Measurements from ENCODE around the gene NXF1. TPM values are rescaled to one million over a fixed set of nuclear protein-coding genes. Genes with fewer than 3 reads are reported as not detected.

Gene NXF1
- total and polyA plus RNA-seq, 10 of the 15 experiments (the other 5 are each of a cell fraction or from before 2014, with no cell fraction given) = 20.7 to 84.9 (median 40.6) TPM

GRCh38 chr11:62774407-62774806 is 30.8 kb downstream of the NXF1 start:
- no TSS peak for BruUV-seq (replicated peaks)
- H3K27me3 ChIP-seq (replicated peaks in 1 of 2; ENCODE audit: control insufficient read depth in 2 of 2, insufficient read depth in 2 of 2, low read length in 1 of 2) = no peaks in the 10 kb centered on the region
- ChIA-PET SMC1A (ENCODE audit: uncharacterized antibody, unreplicated experiment) (interaction anchor here (1.2 to 4.8 kb wide), 4 partner anchors 10 to 107 kb away, joined by 3 to 22 read pairs (median 4); partner anchors contain the start of gene POLR2G), POLR2A (interaction anchor here (0.7 to 1.6 kb wide), 6 partner anchors 8 to 153 kb away, joined by 3 to 7 read pairs (median 4); partner anchors contain the start of gene B3GAT3), CTCF (interaction anchor here (1.0 to 9.6 kb wide), 3 partner anchors 12 to 89 kb away, joined by 4 to 85 read pairs (median 5); partner anchors contain the start of genes POLR2G and TMEM179B), RAD21 (ENCODE audit: unreplicated experiment) (interaction anchor here (0.7 to 0.9 kb wide), 2 partner anchors 17 to 93 kb away, joined by 3 to 4 read pairs; no protein-coding TSS in a partner anchor)
- TF ChIP-seq HSF1 (IDR thresholded peaks at IDR 0.05; ENCODE audit: low read depth, low read length) (no peak), ZSCAN29 (IDR thresholded peaks at IDR 0.05) (no peak), KLF5 (IDR thresholded peaks at IDR 0.05; ENCODE audit: partially characterized antibody) (no peak), ZNF24 (IDR thresholded peaks at IDR 0.05) (no peak), CBX3 (IDR thresholded peaks at IDR 0.05; ENCODE audit: borderline replicate concordance, low read depth) (no peak), JUNB (IDR thresholded peaks at IDR 0.05) (no peak), CTCF (IDR thresholded peaks at IDR 0.05 in 2 of 3, conservative IDR thresholded peaks at IDR 0.05 in 1 of 3; ENCODE audit: control insufficient read depth in 2 of 3, extremely low read depth in 1 of 3, insufficient read depth in 1 of 3, low read depth in 3 of 3, low read length in 3 of 3) (no peak)
- peaks cover 4 to 13% of the 10 kb centered on the region in 2 experiments; a peak in 2 of 4 replicates for H3K36me3 ChIP-seq (ENCODE audit: control insufficient read depth in 2 of 2, insufficient read depth in 2 of 2, low read length in 1 of 2)
- H3K4me2 ChIP-seq (ENCODE audit: control insufficient read depth, insufficient read depth) = no peak overlapping the region
- H3K27ac ChIP-seq (ENCODE audit: control insufficient read depth, insufficient read depth) = no peak overlapping the region
- no peak overlapping the region for H3K4me3 ChIP-seq
- no peaks in the 10 kb centered on the region for H4K20me1 ChIP-seq (ENCODE audit: control insufficient read depth, insufficient read depth)
- DNase-seq (ENCODE audit: low read depth, low spot score) (no peak), FAIRE-seq (no peak), ATAC-seq (no peak)
- in situ Hi-C loops (cut with MboI) (no loop called here), intact Hi-C loops (cut with micrococcal nuclease; ENCODE audit: unreplicated experiment) (loop anchor here (5.0 kb wide), 1 partner anchor 47 kb away; the partner anchor contains the start of genes HNRNPUL2 and TTC9C)
- peaks cover 17% of the 10 kb centered on the region for H3K4me1 ChIP-seq (ENCODE audit: control insufficient read depth, insufficient read depth, low read length)
- 87% methylated on average over 6 of the region's 6 CpGs for WGBS (ENCODE audit: insufficient coverage, insufficient replicate concordance, low lambda C conversion rate, missing lambda C conversion rate)
- H3K79me2 ChIP-seq (ENCODE audit: control insufficient read depth, insufficient read depth, low read length) = peaks cover 12% of the 10 kb centered on the region
- no peak overlapping the region for H2AFZ ChIP-seq (ENCODE audit: control insufficient read depth, low read depth, low read length)
- H3K9ac ChIP-seq (ENCODE audit: control insufficient read depth, insufficient read depth, low read length) = no peak overlapping the region
- no peaks in the 10 kb centered on the region for H3K9me3 ChIP-seq (replicated peaks; ENCODE audit: control insufficient read depth, insufficient read depth, low read length)
